ENCODE results near the gene MAPK8IP2.

The MAPK8IP2 gene

GRCh38 chr22:50562523-50563412 lies 37.8 kb upstream of the MAPK8IP2 start, which contains the start of gene SYCE3 (continued):
- TF ChIP-seq CSDC2 (CRISPR knock-in tag; IDR thresholded peaks at IDR 0.05) (no peak), ZNF565 (CRISPR knock-in tag; conservative IDR thresholded peaks at IDR 0.05; ENCODE audit: low read depth) (no peak), ZFP30 (CRISPR knock-in tag; IDR thresholded peaks at IDR 0.05) (no peak), PPARA (CRISPR knock-in tag; IDR thresholded peaks at IDR 0.05; ENCODE audit: borderline replicate concordance) (no peak), OSR1 (CRISPR knock-in tag; IDR thresholded peaks at IDR 0.05) (no peak), ARNTL (CRISPR knock-in tag; IDR thresholded peaks at IDR 0.05; ENCODE audit: borderline replicate concordance, low read depth) (no peak)

- no peak for TF ChIP-seq ZFP3 (CRISPR knock-in tag; IDR thresholded peaks at IDR 0.05)
- TF ChIP-seq ZNF70 (CRISPR knock-in tag; IDR thresholded peaks at IDR 0.05): no peak
- TF ChIP-seq BACH2 (CRISPR knock-in tag; IDR thresholded peaks at IDR 0.05; ENCODE audit: borderline replicate concordance): no peak
- TF ChIP-seq GLIS3 (CRISPR knock-in tag; IDR thresholded peaks at IDR 0.05): no peak
- no peak for TF ChIP-seq OSR1 (CRISPR knock-in tag; IDR thresholded peaks at IDR 0.05)
- peak; percentile 24 for ATAC-seq
Observed at GRCh38 chr22:50563413-50564160, 37.0 kb upstream of the MAPK8IP2 start.

GRCh38 chr22:50564289-50564688 lies 36.3 kb upstream of the MAPK8IP2 start:
- TF ChIP-seq PPARA (CRISPR knock-in tag; IDR thresholded peaks at IDR 0.05; ENCODE audit: borderline replicate concordance): no peak
- TF ChIP-seq ESRRG (CRISPR knock-in tag; IDR thresholded peaks at IDR 0.05): no peak
- TF ChIP-seq TSHZ2 (CRISPR knock-in tag; IDR thresholded peaks at IDR 0.05): no peak
- TF ChIP-seq TOX (CRISPR knock-in tag; IDR thresholded peaks at IDR 0.05; ENCODE audit: borderline replicate concordance): no peak
- TF ChIP-seq SNAI2 (CRISPR knock-in tag; IDR thresholded peaks at IDR 0.05): no peak
- no peak for TF ChIP-seq OSR1 (CRISPR knock-in tag; IDR thresholded peaks at IDR 0.05)
- TF ChIP-seq ZC3H10 (CRISPR knock-in tag; IDR thresholded peaks at IDR 0.05): no peak
- no peak for TF ChIP-seq CSDC2 (CRISPR knock-in tag; IDR thresholded peaks at IDR 0.05)
- no peak for TF ChIP-seq ZFP3 (CRISPR knock-in tag; IDR thresholded peaks at IDR 0.05)
- TF ChIP-seq ZFP30 (CRISPR knock-in tag; IDR thresholded peaks at IDR 0.05): no peak
- no peak for TF ChIP-seq ARNTL (CRISPR knock-in tag; IDR thresholded peaks at IDR 0.05; ENCODE audit: borderline replicate concordance, low read depth)
- no peak for TF ChIP-seq CREB5 (CRISPR knock-in tag; IDR thresholded peaks at IDR 0.05; ENCODE audit: low read depth)
- no peak for TF ChIP-seq POU6F1 (CRISPR knock-in tag; IDR thresholded peaks at IDR 0.05; ENCODE audit: borderline replicate concordance, low read depth)
- ATAC-seq: no peak

- ATAC-seq: no peak
- TF ChIP-seq ZC3H10 (CRISPR knock-in tag; IDR thresholded peaks at IDR 0.05): no peak
- TF ChIP-seq CREB5 (CRISPR knock-in tag; IDR thresholded peaks at IDR 0.05; ENCODE audit: low read depth): no peak
- TF ChIP-seq TSHZ2 (CRISPR knock-in tag; IDR thresholded peaks at IDR 0.05): no peak
- TF ChIP-seq TOX (CRISPR knock-in tag; IDR thresholded peaks at IDR 0.05; ENCODE audit: borderline replicate concordance): no peak
- no peak for TF ChIP-seq CSDC2 (CRISPR knock-in tag; IDR thresholded peaks at IDR 0.05)
- no peak for TF ChIP-seq ESRRG (CRISPR knock-in tag; IDR thresholded peaks at IDR 0.05)
- no peak for TF ChIP-seq ZNF565 (CRISPR knock-in tag; conservative IDR thresholded peaks at IDR 0.05; ENCODE audit: low read depth)
- TF ChIP-seq POU6F1 (CRISPR knock-in tag; IDR thresholded peaks at IDR 0.05; ENCODE audit: borderline replicate concordance, low read depth): no peak
- TF ChIP-seq GLIS3 (CRISPR knock-in tag; IDR thresholded peaks at IDR 0.05): no peak
- TF ChIP-seq ISL1 (CRISPR knock-in tag; IDR thresholded peaks at IDR 0.05): no peak
- no peak for TF ChIP-seq ZNF8 (CRISPR knock-in tag; IDR thresholded peaks at IDR 0.05)
- TF ChIP-seq ARNTL (CRISPR knock-in tag; IDR thresholded peaks at IDR 0.05; ENCODE audit: borderline replicate concordance, low read depth): no peak
- no peak for TF ChIP-seq RARB (CRISPR knock-in tag; IDR thresholded peaks at IDR 0.05)
- TF ChIP-seq ZFP30 (CRISPR knock-in tag; IDR thresholded peaks at IDR 0.05): no peak
Observed at GRCh38 chr22:50567721-50568252, 32.8 kb upstream of the MAPK8IP2 start.

Measured in SK-N-SH treated with all-trans-retinoic acid at 6 μM for 48 hours (cell line).